ENCODE measurements around the gene ATXN7L1.

DNA sequence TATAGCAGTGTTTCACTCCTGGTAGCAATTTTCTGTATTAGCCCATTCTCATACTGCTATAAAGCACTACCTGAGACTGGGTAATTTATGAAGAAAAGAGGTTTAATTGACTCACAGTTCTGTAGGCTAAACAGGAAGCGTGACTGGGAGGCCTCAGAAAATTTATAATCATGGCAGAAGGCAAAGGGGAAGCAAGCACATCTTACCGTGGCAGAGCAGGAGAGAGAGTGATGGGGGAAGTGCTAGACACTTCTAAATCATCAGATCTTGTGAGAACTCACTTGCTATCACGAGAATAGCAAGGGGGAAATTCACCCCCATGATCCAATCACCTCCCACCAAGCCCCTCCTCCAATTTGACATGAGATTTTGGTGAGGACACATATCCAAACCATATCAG lies 163.5 kb downstream of the ATXN7L1 start:
- TF ChIP-seq, protein P1, sequence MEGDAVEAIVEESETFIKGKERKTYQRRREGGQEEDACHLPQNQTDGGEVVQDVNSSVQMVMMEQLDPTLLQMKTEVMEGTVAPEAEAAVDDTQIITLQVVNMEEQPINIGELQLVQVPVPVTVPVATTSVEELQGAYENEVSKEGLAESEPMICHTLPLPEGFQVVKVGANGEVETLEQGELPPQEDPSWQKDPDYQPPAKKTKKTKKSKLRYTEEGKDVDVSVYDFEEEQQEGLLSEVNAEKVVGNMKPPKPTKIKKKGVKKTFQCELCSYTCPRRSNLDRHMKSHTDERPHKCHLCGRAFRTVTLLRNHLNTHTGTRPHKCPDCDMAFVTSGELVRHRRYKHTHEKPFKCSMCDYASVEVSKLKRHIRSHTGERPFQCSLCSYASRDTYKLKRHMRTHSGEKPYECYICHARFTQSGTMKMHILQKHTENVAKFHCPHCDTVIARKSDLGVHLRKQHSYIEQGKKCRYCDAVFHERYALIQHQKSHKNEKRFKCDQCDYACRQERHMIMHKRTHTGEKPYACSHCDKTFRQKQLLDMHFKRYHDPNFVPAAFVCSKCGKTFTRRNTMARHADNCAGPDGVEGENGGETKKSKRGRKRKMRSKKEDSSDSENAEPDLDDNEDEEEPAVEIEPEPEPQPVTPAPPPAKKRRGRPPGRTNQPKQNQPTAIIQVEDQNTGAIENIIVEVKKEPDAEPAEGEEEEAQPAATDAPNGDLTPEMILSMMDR (IDR thresholded peaks at IDR 0.05; ENCODE audit: low read depth, low read length) = no peak
- no peak for TF ChIP-seq EZH2phosphoT487 (IDR thresholded peaks at IDR 0.05; ENCODE audit: low read depth)

Data from OCI-LY3 (cell line).